AG09309 (cell line): ENCODE data around the gene KRTAP10-12.

Experiments
- DNase-seq: peaks from one replicate; pipeline ENCODE4 v3.0.0-alpha.2; 2010; ENCODE audit warnings: low read depth
- H3K4me3 ChIP-seq: 2 replicates; pipeline ENCODE4 v1.5.1; 2011; ENCODE audit warnings: mild to moderate bottlenecking, low read depth, low read length, moderate library complexity; ENCODE audit not compliant: control insufficient read depth
- TF ChIP-seq, protein P1 (sequence below): IDR thresholded peaks from 2 replicates; pipeline ENCODE4 v1.5.1; 2011; ENCODE audit warnings: mild to moderate bottlenecking, low read depth, low read length, inconsistent platforms; ENCODE audit not compliant: insufficient read depth, control insufficient read depth; ENCODE audit errors: missing control alignments

The KRTAP10-12 gene

DNA sequence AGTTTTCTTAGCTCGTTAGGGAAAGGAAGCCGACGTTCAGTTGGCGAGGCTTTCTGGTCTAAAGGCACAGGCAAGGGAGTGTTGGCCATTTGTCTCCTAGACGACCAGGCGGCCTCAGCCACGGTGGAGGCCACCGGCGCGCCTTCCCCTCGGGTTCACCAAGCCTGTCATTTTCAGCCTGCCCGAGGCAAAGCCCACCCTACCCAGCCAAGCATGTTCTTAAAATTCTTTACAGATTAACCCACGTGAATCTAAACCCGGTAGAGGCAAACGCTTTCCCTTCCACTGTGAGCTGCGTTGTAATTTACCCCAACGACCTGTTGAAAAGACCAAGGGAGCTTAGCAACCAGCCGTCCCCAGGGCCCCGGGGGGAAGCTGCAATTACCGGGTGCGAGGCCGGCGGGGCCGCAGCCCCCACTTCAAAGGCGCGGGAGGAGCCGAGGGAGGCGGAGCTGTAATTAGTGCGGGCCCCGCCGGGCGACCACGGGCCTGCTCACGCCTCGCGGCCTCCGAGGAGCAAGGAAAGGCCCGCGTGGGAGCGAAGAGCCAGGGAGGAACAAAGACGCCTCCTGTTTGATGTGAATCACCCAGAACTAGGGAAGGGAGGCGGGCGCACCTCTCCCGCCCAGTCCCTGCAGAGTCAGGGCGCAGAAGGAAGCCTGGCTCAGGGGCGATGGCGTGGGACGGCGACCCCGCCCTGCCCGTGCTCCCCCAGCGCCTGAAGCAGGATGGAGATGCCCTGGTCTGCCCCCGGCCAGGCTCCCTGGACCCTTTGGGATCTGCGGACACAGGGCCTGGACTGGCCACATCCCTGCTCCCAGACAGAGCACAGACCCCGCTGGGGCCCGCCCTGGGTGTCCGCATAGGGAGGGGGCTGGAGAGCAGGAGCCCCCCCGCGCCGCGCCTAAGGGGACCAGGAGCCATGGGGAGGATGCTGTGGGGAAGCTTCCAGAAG, 26.5 kb downstream of the KRTAP10-12 start:
- DNase-seq = no peak
- no peak overlapping the region for H3K4me3 ChIP-seq
- TF ChIP-seq, protein P1, sequence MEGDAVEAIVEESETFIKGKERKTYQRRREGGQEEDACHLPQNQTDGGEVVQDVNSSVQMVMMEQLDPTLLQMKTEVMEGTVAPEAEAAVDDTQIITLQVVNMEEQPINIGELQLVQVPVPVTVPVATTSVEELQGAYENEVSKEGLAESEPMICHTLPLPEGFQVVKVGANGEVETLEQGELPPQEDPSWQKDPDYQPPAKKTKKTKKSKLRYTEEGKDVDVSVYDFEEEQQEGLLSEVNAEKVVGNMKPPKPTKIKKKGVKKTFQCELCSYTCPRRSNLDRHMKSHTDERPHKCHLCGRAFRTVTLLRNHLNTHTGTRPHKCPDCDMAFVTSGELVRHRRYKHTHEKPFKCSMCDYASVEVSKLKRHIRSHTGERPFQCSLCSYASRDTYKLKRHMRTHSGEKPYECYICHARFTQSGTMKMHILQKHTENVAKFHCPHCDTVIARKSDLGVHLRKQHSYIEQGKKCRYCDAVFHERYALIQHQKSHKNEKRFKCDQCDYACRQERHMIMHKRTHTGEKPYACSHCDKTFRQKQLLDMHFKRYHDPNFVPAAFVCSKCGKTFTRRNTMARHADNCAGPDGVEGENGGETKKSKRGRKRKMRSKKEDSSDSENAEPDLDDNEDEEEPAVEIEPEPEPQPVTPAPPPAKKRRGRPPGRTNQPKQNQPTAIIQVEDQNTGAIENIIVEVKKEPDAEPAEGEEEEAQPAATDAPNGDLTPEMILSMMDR = no peak

DNA sequence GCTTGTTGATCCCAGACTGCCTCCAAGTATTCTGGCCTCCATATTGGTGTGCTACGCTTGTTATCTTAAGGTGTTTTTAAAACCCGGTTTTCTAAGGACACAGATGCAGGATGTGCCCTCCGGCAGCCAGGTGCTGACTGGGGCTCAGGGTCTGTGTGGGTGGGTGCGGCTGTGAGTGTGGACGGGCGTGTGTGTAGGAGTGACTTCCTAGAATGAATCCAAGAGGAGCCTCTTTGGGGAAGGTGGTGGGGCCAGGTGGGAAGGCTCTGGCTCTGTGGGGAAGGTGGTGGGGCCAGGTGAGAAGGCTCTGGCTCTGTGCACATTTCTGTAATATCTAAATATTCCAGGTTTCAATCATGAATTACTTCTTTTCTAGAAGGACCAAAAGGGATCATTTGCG, 27.2 kb downstream of the KRTAP10-12 start:
- TF ChIP-seq, protein P1 = no peak
- no peak overlapping the region for H3K4me3 ChIP-seq
- no peak for DNase-seq

DNA sequence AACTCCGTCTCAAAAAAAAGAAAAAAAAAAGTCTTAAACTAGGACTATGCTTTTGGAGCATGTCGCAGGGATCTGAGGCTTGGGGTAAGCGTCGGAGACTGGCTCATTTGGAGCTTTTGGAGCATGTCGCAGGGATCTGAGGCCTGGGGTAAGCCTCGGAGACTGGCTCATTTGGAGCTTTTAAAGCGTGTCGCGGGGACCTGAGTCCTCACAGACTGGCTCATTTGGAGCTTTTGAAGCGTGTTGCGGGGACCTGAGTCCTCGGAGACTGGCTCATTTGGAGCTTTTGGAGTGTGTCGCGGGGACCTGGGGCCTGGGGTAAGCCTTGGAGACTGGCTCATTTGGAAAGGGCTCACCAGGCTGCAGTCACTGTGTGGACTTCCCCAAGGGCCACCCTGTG, 28.0 kb downstream of the KRTAP10-12 start:
- DNase-seq = no peak
- TF ChIP-seq, protein P1 = no peak

DNA sequence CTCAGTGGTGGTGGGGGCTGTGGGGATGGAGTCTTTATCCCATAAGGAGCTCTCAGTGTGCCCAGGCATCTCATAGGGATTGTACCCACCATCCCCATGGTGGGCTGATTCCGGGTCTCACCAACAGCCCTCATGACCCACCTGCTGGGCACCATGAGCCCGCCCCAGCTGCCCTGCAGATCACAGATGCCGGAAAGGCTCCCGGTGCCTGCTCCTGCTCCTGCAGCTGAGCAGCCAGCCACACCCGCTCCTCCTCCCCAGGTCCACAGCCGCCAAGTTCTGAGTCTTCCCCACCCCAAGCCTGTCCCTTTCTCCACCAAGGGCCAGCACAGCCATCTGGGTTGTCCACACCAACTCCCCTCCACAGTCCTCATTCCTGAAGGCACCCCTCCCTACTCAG, 29.9 kb downstream of the KRTAP10-12 start:
- TF ChIP-seq, protein P1 = no peak
- no peak overlapping the region for H3K4me3 ChIP-seq
- DNase-seq = no peak

More for the DNA sequence above, 28.0 kb downstream of the KRTAP10-12 start:
- no peak overlapping the region for H3K4me3 ChIP-seq

DNA sequence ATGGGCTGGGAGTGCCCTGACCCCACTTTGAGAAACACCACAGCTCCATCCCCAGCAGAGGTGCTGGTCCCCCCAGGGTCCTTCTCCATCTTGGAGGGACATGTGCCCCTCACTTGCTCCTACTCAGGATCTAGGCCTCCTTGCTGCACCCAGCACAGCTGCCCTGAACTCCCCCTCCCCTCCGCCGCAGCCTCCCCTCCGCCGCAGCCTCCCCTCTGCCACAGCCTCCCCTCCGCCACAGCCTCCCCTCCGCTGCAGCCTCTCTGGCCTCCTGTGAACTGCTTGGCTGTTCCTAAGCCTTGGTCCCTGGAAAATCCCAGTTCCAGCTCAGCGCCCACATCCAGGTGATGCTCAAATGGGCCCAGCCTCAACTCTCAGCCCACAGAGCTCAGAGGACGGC, 30.3 kb downstream of the KRTAP10-12 start:
- no peak overlapping the region for H3K4me3 ChIP-seq
- TF ChIP-seq, protein P1 = no peak
- no peak for DNase-seq

DNA sequence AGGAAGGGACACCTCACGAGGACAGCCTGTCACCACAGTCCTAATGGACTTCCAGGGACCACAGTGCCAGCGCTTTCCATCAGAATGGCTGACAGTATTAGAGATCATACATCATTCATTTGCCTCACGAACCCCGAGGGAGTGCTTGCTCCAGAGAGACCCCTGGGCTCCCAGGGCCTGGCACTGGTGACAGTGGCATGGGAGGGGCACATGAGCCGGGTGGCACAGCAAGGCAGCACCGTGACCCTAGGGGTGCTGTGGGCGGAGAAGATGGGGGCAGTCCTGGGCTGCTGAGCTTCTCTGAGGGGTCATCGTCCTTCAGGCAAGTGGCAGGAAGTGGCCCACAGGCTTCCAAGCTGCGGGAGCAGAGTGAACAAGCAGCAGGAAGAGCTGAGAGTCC, 30.8 kb downstream of the KRTAP10-12 start:
- no peak overlapping the region for H3K4me3 ChIP-seq
- TF ChIP-seq, protein P1 = no peak
- no peak for DNase-seq
